Measurements from ENCODE around the gene PHB1.
"Not testable (repeated sequence)": the region's sequence is repeated elsewhere in the genome, so short reads cannot be mapped to it uniquely, and the experiment has no call there.

Gene PHB1

GRCh38 chr17:49439305-49439672 lies 24.6 kb upstream of the PHB1 start:
- DNase-seq: no peak

GRCh38 chr17:49438436-49439278 lies 24.0 kb upstream of the PHB1 start:
- no peak for DNase-seq

- no peak for DNase-seq
Observed at GRCh38 chr17:49437696-49438435, 23.2 kb upstream of the PHB1 start.

- no peak for DNase-seq
Observed at GRCh38 chr17:49436174-49436573, 21.5 kb upstream of the PHB1 start.

- no peak for DNase-seq
Observed at GRCh38 chr17:49435671-49436029, 21.0 kb upstream of the PHB1 start.

- peak; percentile 33 to 44 for DNase-seq
Observed at GRCh38 chr17:49434821-49435670, 20.4 kb upstream of the PHB1 start.

GRCh38 chr17:49433000-49433694 lies 18.5 kb upstream of the PHB1 start:
- DNase-seq: no peak

GRCh38 chr17:49431743-49432142 lies 17.1 kb upstream of the PHB1 start:
- no peak for DNase-seq

GRCh38 chr17:49425004-49425286 lies 10.3 kb upstream of the PHB1 start:
- no peak for DNase-seq

- not testable (repeated sequence) for DNase-seq
Observed at GRCh38 chr17:49424276-49425003, 9.8 kb upstream of the PHB1 start.

GRCh38 chr17:49422714-49423113 lies 8.0 kb upstream of the PHB1 start:
- no peak for DNase-seq

GRCh38 chr17:49419761-49420160 lies 5.1 kb upstream of the PHB1 start:
- DNase-seq: not testable (repeated sequence)

GRCh38 chr17:49418754-49419740 lies 4.4 kb upstream of the PHB1 start:
- not testable (repeated sequence) for DNase-seq

- no peak for DNase-seq
Observed at GRCh38 chr17:49414271-49414621, 436 bp downstream of the PHB1 start.

GRCh38 chr17:49409066-49409465 lies 5.6 kb downstream of the PHB1 start:
- DNase-seq: no peak

GRCh38 chr17:49407981-49408501 lies 6.6 kb downstream of the PHB1 start:
- DNase-seq: peak; percentile 94 to 96

- DNase-seq: no peak
Observed at GRCh38 chr17:49407086-49407485, 7.6 kb downstream of the PHB1 start.

- no peak for DNase-seq
Observed at GRCh38 chr17:49406421-49407061, 8.1 kb downstream of the PHB1 start.

GRCh38 chr17:49404906-49405305 lies 9.8 kb downstream of the PHB1 start:
- DNase-seq: no peak

- no peak for DNase-seq
Observed at GRCh38 chr17:49404361-49404760, 10.3 kb downstream of the PHB1 start.

Measured in SHP77 (cell line).